IPS DF 6.9 (cell line): ENCODE results near the gene RIMBP3B.
"Not testable (repeated sequence)": the region's sequence is repeated elsewhere in the genome, so short reads cannot be mapped to it uniquely, and the experiment has no call there.

Experiments
- DNase-seq: peaks from one replicate; pipeline ENCODE4 v3.0.0-alpha.2; 2013; ENCODE audit warnings: low read depth, low spot score
- H3K27ac ChIP-seq: one replicate; pipeline ENCODE4 v1.5.1; 2013; ENCODE audit warnings: low read length, control low read depth
- H3K27me3 ChIP-seq: 2 replicates; pipeline ENCODE4 v1.6.1; 2013; ENCODE audit warnings: mild to moderate bottlenecking, low read length; ENCODE audit not compliant: control insufficient read depth, insufficient read depth
- H3K36me3 ChIP-seq: 2 replicates; pipeline ENCODE4 v1.6.1; 2013; ENCODE audit warnings: low read length; ENCODE audit not compliant: control insufficient read depth, insufficient read depth
- H3K4me1 ChIP-seq: 2 replicates; pipeline ENCODE4 v1.6.1; 2013; ENCODE audit warnings: low read length; ENCODE audit not compliant: control insufficient read depth, insufficient read depth
- H3K4me3 ChIP-seq: 2 replicates; pipeline ENCODE4 v1.5.1; 2013; ENCODE audit warnings: mild to moderate bottlenecking, low read length
- H3K9me3 ChIP-seq: 2 replicates; pipeline ENCODE4 v1.6.1; 2013; ENCODE audit warnings: low read length, inconsistent platforms; ENCODE audit not compliant: control insufficient read depth, insufficient read depth
- WGBS: extraction: QIAGEN DNeasy Blood & Tissue Kit; methylation state at CpG from one replicate; pipeline ENCODE4 v1.1.7; 2013; ENCODE audit warnings: mixed read lengths, missing lambda C conversion rate; ENCODE audit not compliant: insufficient read length, insufficient coverage; 5-methylcytosine and 5-hydroxymethylcytosine counted together

Gene RIMBP3B, protein sequence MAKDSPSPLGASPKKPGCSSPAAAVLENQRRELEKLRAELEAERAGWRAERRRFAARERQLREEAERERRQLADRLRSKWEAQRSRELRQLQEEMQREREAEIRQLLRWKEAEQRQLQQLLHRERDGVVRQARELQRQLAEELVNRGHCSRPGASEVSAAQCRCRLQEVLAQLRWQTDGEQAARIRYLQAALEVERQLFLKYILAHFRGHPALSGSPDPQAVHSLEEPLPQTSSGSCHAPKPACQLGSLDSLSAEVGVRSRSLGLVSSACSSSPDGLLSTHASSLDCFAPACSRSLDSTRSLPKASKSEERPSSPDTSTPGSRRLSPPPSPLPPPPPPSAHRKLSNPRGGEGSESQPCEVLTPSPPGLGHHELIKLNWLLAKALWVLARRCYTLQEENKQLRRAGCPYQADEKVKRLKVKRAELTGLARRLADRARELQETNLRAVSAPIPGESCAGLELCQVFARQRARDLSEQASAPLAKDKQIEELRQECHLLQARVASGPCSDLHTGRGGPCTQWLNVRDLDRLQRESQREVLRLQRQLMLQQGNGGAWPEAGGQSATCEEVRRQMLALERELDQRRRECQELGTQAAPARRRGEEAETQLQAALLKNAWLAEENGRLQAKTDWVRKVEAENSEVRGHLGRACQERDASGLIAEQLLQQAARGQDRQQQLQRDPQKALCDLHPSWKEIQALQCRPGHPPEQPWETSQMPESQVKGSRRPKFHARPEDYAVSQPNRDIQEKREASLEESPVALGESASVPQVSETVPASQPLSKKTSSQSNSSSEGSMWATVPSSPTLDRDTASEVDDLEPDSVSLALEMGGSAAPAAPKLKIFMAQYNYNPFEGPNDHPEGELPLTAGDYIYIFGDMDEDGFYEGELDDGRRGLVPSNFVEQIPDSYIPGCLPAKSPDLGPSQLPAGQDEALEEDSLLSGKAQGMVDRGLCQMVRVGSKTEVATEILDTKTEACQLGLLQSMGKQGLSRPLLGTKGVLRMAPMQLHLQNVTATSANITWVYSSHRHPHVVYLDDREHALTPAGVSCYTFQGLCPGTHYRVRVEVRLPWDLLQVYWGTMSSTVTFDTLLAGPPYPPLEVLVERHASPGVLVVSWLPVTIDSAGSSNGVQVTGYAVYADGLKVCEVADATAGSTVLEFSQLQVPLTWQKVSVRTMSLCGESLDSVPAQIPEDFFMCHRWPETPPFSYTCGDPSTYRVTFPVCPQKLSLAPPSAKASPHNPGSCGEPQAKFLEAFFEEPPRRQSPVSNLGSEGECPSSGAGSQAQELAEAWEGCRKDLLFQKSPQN (N-terminal part only)

GRCh38 chr22:21383701-21384467 lies at the start of gene RIMBP3B:
TSS of gene RIMBP3B (plus strand) at chr22:21383751. CDS start at chr22:21383859, 108 bp downstream.
- not testable (repeated sequence) for H3K27me3 ChIP-seq, H3K4me3 ChIP-seq, H3K36me3 ChIP-seq, H3K27ac ChIP-seq, H3K4me1 ChIP-seq, DNase-seq, H3K9me3 ChIP-seq
- whole genome bisulfite sequencing, result no CpG with 5 or more reads among the region's 91 CpGs

GRCh38 chr22:21357527-21357926 lies 26.0 kb upstream of the RIMBP3B start:
- WGBS, result no CpG with 5 or more reads among the region's 12 CpGs
- not testable (repeated sequence) for DNase-seq, H3K4me3 ChIP-seq, H3K36me3 ChIP-seq, H3K9me3 ChIP-seq, H3K27me3 ChIP-seq, H3K27ac ChIP-seq, H3K4me1 ChIP-seq

- not testable (repeated sequence) for H3K27ac ChIP-seq, H3K9me3 ChIP-seq, H3K27me3 ChIP-seq, H3K4me1 ChIP-seq, H3K4me3 ChIP-seq, DNase-seq, H3K36me3 ChIP-seq
- WGBS, result no CpG with 5 or more reads among the region's 59 CpGs
Measured at GRCh38 chr22:21360525-21360924, 23.0 kb upstream of the RIMBP3B start.

DNA sequence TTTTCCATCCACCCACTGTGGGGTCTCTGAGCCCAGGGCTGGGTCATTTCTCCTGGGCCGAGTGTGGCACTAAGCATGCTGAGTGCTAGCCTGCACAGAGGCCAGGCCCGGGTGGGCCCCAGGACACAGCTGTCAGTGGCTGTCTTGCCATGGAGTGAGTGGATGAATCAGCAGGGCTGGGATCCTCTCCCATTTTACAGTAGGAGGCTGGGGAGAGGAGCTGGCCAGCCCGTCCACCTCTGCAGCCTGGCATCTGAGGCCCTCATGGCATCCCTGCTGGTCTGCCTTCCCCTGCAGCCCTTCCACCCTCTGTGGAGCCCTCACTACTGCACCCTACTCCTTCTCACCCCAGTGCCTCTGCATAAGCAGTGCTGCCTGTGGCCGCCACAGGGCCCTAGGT lies 21.1 kb upstream of the RIMBP3B start:
- not testable (repeated sequence) for H3K27me3 ChIP-seq, H3K36me3 ChIP-seq, DNase-seq, H3K4me3 ChIP-seq, H3K4me1 ChIP-seq, H3K9me3 ChIP-seq, H3K27ac ChIP-seq
- WGBS, result no CpG with 5 or more reads among the region's 4 CpGs

DNA sequence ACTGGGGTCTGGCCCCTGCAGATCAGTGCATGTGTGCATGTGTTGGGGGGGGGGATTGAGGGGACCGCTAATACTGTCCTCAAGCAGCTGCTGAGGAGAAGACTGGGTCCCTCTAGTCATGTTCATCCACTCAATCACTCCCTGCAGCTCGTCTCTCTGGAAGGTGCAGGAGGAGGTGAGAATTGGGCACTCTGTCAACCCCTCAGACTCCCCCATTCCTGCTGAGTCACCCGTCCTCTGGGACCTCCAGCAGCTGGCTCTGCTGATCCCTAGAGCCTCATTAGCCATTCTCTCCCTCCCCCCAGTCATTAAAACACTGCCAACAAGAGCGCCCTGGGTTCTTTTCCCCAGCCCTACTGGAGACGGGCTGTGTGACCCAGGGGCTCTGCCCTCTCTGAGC lies 20.5 kb upstream of the RIMBP3B start:
- H3K27me3 ChIP-seq, DNase-seq, H3K9me3 ChIP-seq, H3K4me1 ChIP-seq, H3K36me3 ChIP-seq, H3K4me3 ChIP-seq, H3K27ac ChIP-seq: not testable (repeated sequence)
- WGBS, result no CpG with 5 or more reads among the region's 5 CpGs

- H3K27ac ChIP-seq, DNase-seq, H3K4me1 ChIP-seq, H3K36me3 ChIP-seq, H3K27me3 ChIP-seq, H3K9me3 ChIP-seq, H3K4me3 ChIP-seq: not testable (repeated sequence)
- WGBS, result no CpG with 5 or more reads among the region's 11 CpGs
Measured at GRCh38 chr22:21363803-21364202, 19.7 kb upstream of the RIMBP3B start.

DNA sequence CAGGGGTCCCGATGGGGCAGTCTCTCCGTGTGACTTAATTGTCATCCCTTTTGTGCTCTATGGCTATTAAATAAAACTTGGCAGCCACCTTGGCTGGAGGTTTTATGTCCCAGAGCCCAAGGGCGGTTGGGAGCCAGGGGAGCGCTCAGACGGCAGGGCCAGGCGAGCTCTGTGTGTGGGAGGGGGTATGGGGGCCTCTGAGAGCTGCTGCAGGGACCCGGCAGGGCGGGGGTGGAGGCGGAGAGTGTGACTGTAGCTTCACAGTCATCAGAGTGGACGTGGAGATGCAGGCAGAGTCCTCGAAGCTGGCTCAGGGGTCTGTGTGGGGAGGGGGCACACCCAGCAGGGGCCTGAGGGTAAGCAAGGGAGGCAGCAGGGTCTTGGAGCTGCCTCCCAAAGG lies 19.2 kb upstream of the RIMBP3B start:
- H3K4me1 ChIP-seq, H3K9me3 ChIP-seq, DNase-seq, H3K4me3 ChIP-seq, H3K27ac ChIP-seq, H3K27me3 ChIP-seq, H3K36me3 ChIP-seq: not testable (repeated sequence)
- WGBS, result no CpG with 5 or more reads among the region's 11 CpGs

- not testable (repeated sequence) for H3K36me3 ChIP-seq, H3K4me1 ChIP-seq, H3K4me3 ChIP-seq, DNase-seq, H3K27ac ChIP-seq, H3K9me3 ChIP-seq, H3K27me3 ChIP-seq
- no CpG with 5 or more reads among the region's 4 CpGs for WGBS
Measured at GRCh38 chr22:21365337-21365736, 18.2 kb upstream of the RIMBP3B start.

- not testable (repeated sequence) for H3K4me1 ChIP-seq, H3K27ac ChIP-seq, H3K4me3 ChIP-seq, H3K36me3 ChIP-seq, DNase-seq, H3K9me3 ChIP-seq, H3K27me3 ChIP-seq
- WGBS, result no CpG with 5 or more reads among the region's 12 CpGs
Measured at GRCh38 chr22:21368603-21369310, 14.8 kb upstream of the RIMBP3B start.
